H9 (cell line): Measurements from ENCODE around the gene CLN3. TPM values are rescaled to one million over a fixed set of nuclear protein-coding genes. Genes with fewer than 3 reads are reported as not detected.

Source experiments
- DNase-seq: peaks from one replicate; pipeline ENCODE4 v3.0.0-alpha.2; 2017
- H2AFZ ChIP-seq: one replicate; pipeline ENCODE4 v1.6.1; 2013; ENCODE audit warnings: mild to moderate bottlenecking, low read length, control low read depth, moderate library complexity
- H2AK5ac ChIP-seq: 2 replicates; pipeline ENCODE4 v1.6.1; 2013; ENCODE audit warnings: low read length, control low read depth, mixed read lengths; ENCODE audit not compliant: insufficient read length
- H2BK120ac ChIP-seq: one replicate; pipeline ENCODE4 v1.6.1; 2013; ENCODE audit warnings: low read depth, mild to moderate bottlenecking, low read length, control low read depth, inconsistent platforms; ENCODE audit not compliant: poor library complexity, severe bottlenecking
- H2BK12ac ChIP-seq: 2 replicates; pipeline ENCODE4 v1.6.1; 2013; ENCODE audit warnings: low read length, control low read depth, mixed read lengths, low read depth; ENCODE audit not compliant: insufficient read length
- H2BK15ac ChIP-seq: 2 replicates; pipeline ENCODE4 v1.6.1; 2013; ENCODE audit warnings: low read depth, low read length, control low read depth
- H2BK20ac ChIP-seq: one replicate; pipeline ENCODE4 v1.6.1; 2013; ENCODE audit warnings: low read depth, mild to moderate bottlenecking, low read length, control low read depth, inconsistent platforms; ENCODE audit not compliant: poor library complexity, severe bottlenecking
- H2BK5ac ChIP-seq: 2 replicates; pipeline ENCODE4 v1.6.1; 2013; ENCODE audit warnings: low read length, control low read depth, mixed read lengths; ENCODE audit not compliant: insufficient read length
- H3K14ac ChIP-seq: 2 replicates; pipeline ENCODE4 v1.6.1; 2013; ENCODE audit warnings: low read length, control low read depth; ENCODE audit not compliant: insufficient read depth
- H3K18ac ChIP-seq: 2 replicates; pipeline ENCODE4 v1.6.1; 2013; ENCODE audit warnings: low read depth, mild to moderate bottlenecking, mixed read lengths, low read length, control low read depth; ENCODE audit not compliant: insufficient read length
- H3K23ac ChIP-seq: 2 replicates; pipeline ENCODE4 v1.6.1; 2013; ENCODE audit warnings: low read length, control low read depth, mixed read lengths, low read depth; ENCODE audit not compliant: insufficient read length
- H3K23me2 ChIP-seq: 2 replicates; pipeline ENCODE4 v1.6.1; 2013; ENCODE audit warnings: low read depth, mild to moderate bottlenecking, mixed read lengths, low read length, control low read depth; ENCODE audit not compliant: insufficient read length, poor library complexity, severe bottlenecking
- H3K27ac ChIP-seq: 2 replicates; pipeline ENCODE4 v1.5.1; 2013; ENCODE audit warnings: low read length, control low read depth, mixed read lengths, low read depth; ENCODE audit not compliant: insufficient read length
- H3K27me3 ChIP-seq: 2 replicates; pipeline ENCODE4 v1.6.1; 2013; ENCODE audit warnings: low read length, control low read depth, inconsistent platforms; ENCODE audit not compliant: insufficient read depth
- H3K4ac ChIP-seq: 2 replicates; pipeline ENCODE4 v1.6.1; 2013; ENCODE audit warnings: low read depth, mild to moderate bottlenecking, control low read depth, inconsistent platforms, low read length, moderate library complexity
- H3K4me1 ChIP-seq: 2 replicates; pipeline ENCODE4 v1.6.1; 2013; ENCODE audit warnings: low read length, control low read depth, inconsistent platforms; ENCODE audit not compliant: insufficient read depth
- H3K4me2 ChIP-seq: 2 replicates; pipeline ENCODE4 v1.6.1; 2013; ENCODE audit warnings: low read length, control low read depth, mixed read lengths; ENCODE audit not compliant: insufficient read length, insufficient read depth
- H3K56ac ChIP-seq: 2 replicates; pipeline ENCODE4 v1.6.1; 2013; ENCODE audit warnings: low read depth, mild to moderate bottlenecking, mixed read lengths, low read length, control low read depth; ENCODE audit not compliant: insufficient read length
- H3K79me1 ChIP-seq: 2 replicates; pipeline ENCODE4 v1.6.1; 2013; ENCODE audit warnings: low read depth, mild to moderate bottlenecking, moderate library complexity, low read length, control low read depth, inconsistent platforms; ENCODE audit not compliant: insufficient read depth, poor library complexity, severe bottlenecking
- H3K79me2 ChIP-seq: 2 replicates; pipeline ENCODE4 v1.6.1; 2013; ENCODE audit warnings: low read length, control low read depth, inconsistent platforms; ENCODE audit not compliant: insufficient read depth
- H3K9ac ChIP-seq: 2 replicates; pipeline ENCODE4 v1.6.1; 2013; ENCODE audit warnings: low read length, control low read depth, mixed read lengths; ENCODE audit not compliant: insufficient read length; ENCODE audit errors: extremely low read depth
- H3K9me3 ChIP-seq: one replicate; pipeline ENCODE4 v1.6.1; 2013; ENCODE audit warnings: low read depth, low read length, inconsistent platforms; ENCODE audit not compliant: control insufficient read depth
- H3T11ph ChIP-seq: one replicate; pipeline ENCODE4 v1.6.1; 2013; ENCODE audit warnings: mild to moderate bottlenecking, low read length, control low read depth, inconsistent platforms
- H4K20me1 ChIP-seq: one replicate; pipeline ENCODE4 v1.6.1; 2013; ENCODE audit not compliant: control insufficient read depth, insufficient read length, insufficient read depth
- H4K5ac ChIP-seq: 2 replicates; pipeline ENCODE4 v1.6.1; 2013; ENCODE audit warnings: low read depth, mild to moderate bottlenecking, mixed read lengths, low read length, control low read depth; ENCODE audit not compliant: insufficient read length
- H4K8ac ChIP-seq: replicated peaks from 2 replicates; pipeline ENCODE4 v1.6.1; 2013; ENCODE audit warnings: low read length, control low read depth, mixed read lengths, low read depth; ENCODE audit not compliant: insufficient read length
- H4K91ac ChIP-seq: 2 replicates; pipeline ENCODE4 v1.6.1; 2013; ENCODE audit warnings: low read depth, mild to moderate bottlenecking, moderate library complexity, mixed read lengths, low read length, control low read depth; ENCODE audit not compliant: insufficient read length
- H3K27ac Mint-ChIP-seq, 3 experiments: 2 replicates in 2 of 3; 3 replicates in 1 of 3; pipeline ENCODE4 v1.8.0; 2020 to 2021; ENCODE audit warnings: mixed read lengths in 3 of 3, mild to moderate bottlenecking in 1 of 3, moderate library complexity in 1 of 3
- H3K27me3 Mint-ChIP-seq: 2 replicates; pipeline ENCODE4 v1.8.0; 2021; ENCODE audit warnings: low read depth, mild to moderate bottlenecking, moderate library complexity, mixed read lengths
- H3K36me3 Mint-ChIP-seq, 3 experiments: 2 replicates in 2 of 3; 3 replicates in 1 of 3; pipeline ENCODE4 v1.8.0; 2020 to 2021; ENCODE audit warnings: low read depth in 3 of 3, mixed read lengths in 3 of 3; ENCODE audit not compliant: insufficient read depth in 1 of 3
- H3K4me1 Mint-ChIP-seq, 2 experiments: 2 replicates each; pipeline ENCODE4 v1.8.0; 2020; ENCODE audit warnings: mixed read lengths in 2 of 2
- H3K4me3 Mint-ChIP-seq, 2 experiments: 2 replicates in 1 of 2; 3 replicates in 1 of 2; pipeline ENCODE4 v1.8.0; 2020 to 2021; ENCODE audit warnings: mild to moderate bottlenecking in 2 of 2, mixed read lengths in 2 of 2, moderate library complexity in 1 of 2
- H3K9me3 Mint-ChIP-seq, 2 experiments: 2 replicates in 1 of 2; 3 replicates in 1 of 2; pipeline ENCODE4 v1.8.0; 2020; ENCODE audit warnings: mild to moderate bottlenecking in 2 of 2, mixed read lengths in 2 of 2, moderate library complexity in 1 of 2
- CTCF ChIP-seq: fragments of 200-600 bp; sonication (generic); conservative IDR thresholded peaks from 3 replicates; pipeline ENCODE4 v1.8.0; 2021; ENCODE audit warnings: antibody characterized with exemption, mild to moderate bottlenecking
- WGBS: extraction: QIAGEN DNeasy Blood & Tissue Kit; methylation state at CpG from one replicate; pipeline ENCODE4 v1.1.7; 2013; ENCODE audit warnings: missing lambda C conversion rate, low lambda C conversion rate, mixed read lengths; ENCODE audit not compliant: insufficient read length; ENCODE audit errors: extremely low coverage; 5-methylcytosine and 5-hydroxymethylcytosine counted together
- total RNA-seq: library from RNA; stranded (reverse); gene quantifications from 2 replicates; pipeline ENCODE4 v1.2.1, GENCODE V29; 2021

Gene CLN3
- total RNA-seq, 1 experiment from 2014 or later, result 21.4 TPM

- H4K5ac ChIP-seq, result no peak overlapping the region
- no peak overlapping the region for H3K9ac ChIP-seq
- no peak overlapping the region for H3K56ac ChIP-seq
- H3K27ac ChIP-seq, result no peak overlapping the region
- no peak overlapping the region for H3T11ph ChIP-seq
- H3K79me2 ChIP-seq, result no peaks in the 10 kb centered on the region
- H3K27ac Mint-ChIP-seq, result peak overlapping the region in 1 of 3 experiments; percentile 87; a peak in 1 of 7 replicates
- no peak overlapping the region for H2AK5ac ChIP-seq
- no peak overlapping the region for H2BK120ac ChIP-seq
- no peak overlapping the region for H2BK12ac ChIP-seq
- H3K4me1 ChIP-seq, result no peaks in the 10 kb centered on the region
- no peak overlapping the region for H3K4me2 ChIP-seq
- H3K36me3 Mint-ChIP-seq, result no peaks in the 10 kb centered on the region
- DNase-seq, result no peak
- no CpG with 5 or more reads among the region's 7 CpGs for WGBS
- no peak overlapping the region for H3K23ac ChIP-seq
- H2AFZ ChIP-seq, result no peak overlapping the region
- H3K79me1 ChIP-seq, result no peaks in the 10 kb centered on the region
- no peak overlapping the region for H3K4me3 Mint-ChIP-seq
- TF ChIP-seq CTCF, result no peak
- no peaks in the 10 kb centered on the region for H3K23me2 ChIP-seq
- no peaks in the 10 kb centered on the region for H3K4me1 Mint-ChIP-seq
- no peaks in the 10 kb centered on the region; the same call in 1 of the 2 replicates for H3K27me3 Mint-ChIP-seq
- H3K9me3 Mint-ChIP-seq, result no peaks in the 10 kb centered on the region
- no peaks in the 10 kb centered on the region for H4K20me1 ChIP-seq
- H3K14ac ChIP-seq, result peak overlapping the region; percentile 71; the same call in 1 of the 2 replicates
- H3K4ac ChIP-seq, result no peak overlapping the region
- H3K18ac ChIP-seq, result no peak overlapping the region
- H2BK5ac ChIP-seq, result no peak overlapping the region
- no peak overlapping the region for H4K8ac ChIP-seq
- no peaks in the 10 kb centered on the region for H3K27me3 ChIP-seq
- no peak overlapping the region; the same call in 1 of the 2 replicates for H2BK15ac ChIP-seq
- H2BK20ac ChIP-seq, result no peak overlapping the region
- H3K9me3 ChIP-seq, result no peaks in the 10 kb centered on the region
- H4K91ac ChIP-seq, result no peak overlapping the region
Measured at GRCh38 chr16:28514246-28514645, 22.4 kb upstream of the CLN3 start.
